Lower leg skin (tissue), 4 donors: ENCODE data around the gene MED25. TPM values are rescaled to one million over a fixed set of nuclear protein-coding genes. Genes with fewer than 3 reads are reported as not detected.

Experiments used
- DNase-seq, 2 donors: peaks; one replicate each; pipeline ENCODE4 v3.0.0-alpha.2; 2019; ENCODE audit warnings: low spot score in 2 of 2
- H3K4me3 ChIP-seq: fragments of 200-600 bp; sonication (generic); 2 replicates; pipeline ENCODE4 v1.5.1; 2017; ENCODE audit warnings: mild to moderate bottlenecking, low read depth; ENCODE audit not compliant: poor library complexity, severe bottlenecking
- POLR2A ChIP-seq, 2 donors: fragments of 450-650 bp; IDR thresholded peaks; one replicate each; pipeline ENCODE4 v1.6.1; 2016 to 2017; ENCODE audit warnings: antibody characterized with exemption in 2 of 2, mild to moderate bottlenecking in 1 of 2, moderate library complexity in 1 of 2
- WGBS, 2 donors: methylation state at CpG; one replicate each; pipeline ENCODE4 v1.1.5; 2018; 5-methylcytosine and 5-hydroxymethylcytosine counted together
- intact Hi-C: fragments of 100-400 bp; cut with DNase I; formaldehyde crosslinking; loops from one replicate; pipeline ENCODE4 v1.15.0; 2023; ENCODE audit warnings: low total_unique reads
- total RNA-seq, 4 donors: library from RNA; depleted of rRNA; stranded (reverse); fragments of >200 nt; gene quantifications; one replicate each; pipeline ENCODE4 v1.1.0, GENCODE V29; 2016
- TF ChIP-seq, protein P1 (sequence below), 3 donors: fragments of 450-650 bp; IDR thresholded peaks; one replicate each; pipeline ENCODE4 v1.5.1; 2016; ENCODE audit warnings: antibody characterized with exemption in 3 of 3, mild to moderate bottlenecking in 3 of 3, moderate library complexity in 2 of 3

The MED25 gene
- total RNA-seq, 4 donors from 2014 or later: 28.9 to 43.7 (median 30.8) TPM

DNA sequence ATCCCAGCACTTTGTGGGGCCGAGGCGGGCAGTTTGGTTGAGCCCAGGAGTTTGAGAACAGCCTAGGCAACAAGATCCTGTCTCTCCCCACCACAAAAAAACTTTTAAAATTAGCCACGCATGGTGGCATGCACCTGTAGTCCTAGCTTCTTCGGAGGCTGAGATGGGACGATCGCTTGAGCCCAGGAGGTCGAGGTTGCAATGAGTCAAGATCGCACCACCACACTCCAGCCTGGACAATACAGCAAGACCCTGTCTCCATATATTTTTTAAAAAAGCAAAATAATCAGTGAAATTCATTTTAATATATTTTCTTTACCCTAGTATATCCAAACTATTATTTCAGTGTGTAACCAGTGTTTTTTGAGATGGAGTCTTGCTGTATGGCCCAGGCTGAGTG, 43.1 kb upstream of the MED25 start:
- intact Hi-C loops: no loop called here
- 93 to 95% methylated on average over 8 of the region's 8 CpGs for WGBS, 2 donors
- TF ChIP-seq, protein P1, sequence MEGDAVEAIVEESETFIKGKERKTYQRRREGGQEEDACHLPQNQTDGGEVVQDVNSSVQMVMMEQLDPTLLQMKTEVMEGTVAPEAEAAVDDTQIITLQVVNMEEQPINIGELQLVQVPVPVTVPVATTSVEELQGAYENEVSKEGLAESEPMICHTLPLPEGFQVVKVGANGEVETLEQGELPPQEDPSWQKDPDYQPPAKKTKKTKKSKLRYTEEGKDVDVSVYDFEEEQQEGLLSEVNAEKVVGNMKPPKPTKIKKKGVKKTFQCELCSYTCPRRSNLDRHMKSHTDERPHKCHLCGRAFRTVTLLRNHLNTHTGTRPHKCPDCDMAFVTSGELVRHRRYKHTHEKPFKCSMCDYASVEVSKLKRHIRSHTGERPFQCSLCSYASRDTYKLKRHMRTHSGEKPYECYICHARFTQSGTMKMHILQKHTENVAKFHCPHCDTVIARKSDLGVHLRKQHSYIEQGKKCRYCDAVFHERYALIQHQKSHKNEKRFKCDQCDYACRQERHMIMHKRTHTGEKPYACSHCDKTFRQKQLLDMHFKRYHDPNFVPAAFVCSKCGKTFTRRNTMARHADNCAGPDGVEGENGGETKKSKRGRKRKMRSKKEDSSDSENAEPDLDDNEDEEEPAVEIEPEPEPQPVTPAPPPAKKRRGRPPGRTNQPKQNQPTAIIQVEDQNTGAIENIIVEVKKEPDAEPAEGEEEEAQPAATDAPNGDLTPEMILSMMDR (IDR thresholded peaks at IDR 0.05): no peak
- no peak for TF ChIP-seq POLR2A (IDR thresholded peaks at IDR 0.05)
- no peak overlapping the region for H3K4me3 ChIP-seq
- DNase-seq: no peak

DNA sequence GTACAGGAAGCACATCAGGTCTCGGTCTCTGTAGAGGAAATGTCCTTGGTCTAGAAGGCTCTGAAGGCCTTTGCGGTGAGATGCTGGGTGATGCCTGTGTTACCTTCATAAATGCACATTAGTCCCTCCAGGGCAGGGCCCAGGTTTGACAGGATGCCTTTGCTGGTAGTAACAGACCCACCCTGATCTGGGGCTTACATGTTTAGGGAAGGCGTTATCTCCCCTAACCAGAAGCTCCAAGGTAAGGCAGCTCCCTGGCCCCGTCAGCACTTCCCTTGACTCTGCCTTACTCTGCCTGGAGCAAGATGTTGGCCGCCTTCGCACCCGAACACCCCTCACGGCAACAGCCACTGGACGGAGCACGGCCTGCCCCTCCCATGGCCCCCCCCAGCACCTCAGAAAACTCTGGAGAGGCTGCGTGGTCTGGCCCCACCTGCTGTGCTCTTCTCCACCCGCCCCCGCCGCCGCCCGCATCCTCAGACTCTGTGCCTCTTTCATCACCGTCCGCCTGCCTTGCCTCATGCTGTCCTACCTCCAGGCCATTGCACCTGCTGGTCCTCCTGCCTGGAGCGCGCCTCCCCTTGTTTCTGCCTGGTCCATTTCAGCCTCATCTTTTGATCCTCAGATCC, 42.2 kb upstream of the MED25 start:
- 79 to 83% methylated on average over 20 of the region's 20 CpGs for WGBS, 2 donors

DNA sequence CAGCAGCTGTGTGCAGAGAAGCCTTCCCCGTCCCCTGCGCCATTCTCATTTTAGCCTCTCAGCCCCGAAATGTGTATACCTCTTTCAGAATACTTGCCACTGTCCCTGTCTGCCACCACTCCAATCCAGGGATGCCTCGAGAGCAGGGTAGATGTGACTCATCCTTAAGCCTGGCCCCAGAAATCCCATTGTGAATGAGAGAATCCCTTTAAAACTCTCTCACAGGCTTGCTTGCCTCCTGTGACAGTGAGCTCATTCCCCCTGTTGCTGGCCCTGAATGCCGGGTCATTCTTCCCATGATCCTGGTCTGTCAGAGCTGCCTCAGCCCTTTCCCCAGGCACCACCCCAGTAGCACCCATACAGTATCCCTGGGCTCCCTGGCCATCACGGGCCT, 41.7 kb upstream of the MED25 start:
- no peak overlapping the region for H3K4me3 ChIP-seq
- WGBS, 2 donors: 80 to 90% methylated on average over 6 of the region's 6 CpGs
- no peak for TF ChIP-seq POLR2A (IDR thresholded peaks at IDR 0.05)
- TF ChIP-seq, protein P1 (IDR thresholded peaks at IDR 0.05): no peak
- intact Hi-C loops: no loop called here
- no peak for DNase-seq

More for the DNA sequence above, 42.2 kb upstream of the MED25 start:
- intact Hi-C loops: no loop called here
- TF ChIP-seq, protein P1 (IDR thresholded peaks at IDR 0.05): no peak
- no peak for TF ChIP-seq POLR2A (IDR thresholded peaks at IDR 0.05)
- no peak overlapping the region for H3K4me3 ChIP-seq
- DNase-seq: no peak

DNA sequence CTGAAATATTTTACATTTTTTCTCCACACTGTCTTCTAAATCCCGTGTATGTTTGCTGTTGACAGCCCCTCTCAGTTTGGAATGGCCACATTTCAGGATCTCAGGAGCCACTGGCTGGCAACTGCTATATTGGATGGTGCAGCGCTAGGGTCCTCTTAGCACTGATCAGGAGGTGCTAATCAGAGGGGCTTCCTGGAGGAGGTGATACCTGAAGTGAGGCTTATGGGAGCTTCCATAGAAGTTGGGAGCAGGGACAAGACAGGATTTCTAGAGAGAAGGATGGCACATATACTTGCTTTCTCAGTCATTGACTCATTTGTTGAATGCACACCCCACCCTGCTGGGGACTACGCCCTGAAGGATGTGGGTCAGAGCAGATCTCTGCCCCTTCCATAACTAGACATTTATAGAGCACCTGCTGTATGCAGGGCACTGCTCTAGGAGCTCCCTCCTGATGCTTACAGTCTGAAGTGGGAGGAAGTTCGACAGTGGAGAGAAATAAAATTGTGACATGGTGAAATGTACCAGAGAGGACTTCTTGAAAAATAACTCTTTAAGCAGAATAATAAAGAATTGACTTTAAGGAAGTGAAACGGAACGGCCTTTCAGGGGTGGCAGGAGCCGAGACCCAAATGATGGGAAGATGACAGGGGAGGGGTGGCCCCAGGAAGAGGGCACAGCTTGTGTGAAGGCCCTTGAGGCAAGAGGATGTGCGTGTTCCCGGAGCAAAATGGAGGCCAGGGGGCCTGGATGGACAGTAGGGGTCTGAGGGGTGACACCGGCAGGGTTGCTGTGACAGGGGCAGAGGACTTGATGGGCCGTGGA, 38.1 kb upstream of the MED25 start:
- H3K4me3 ChIP-seq: no peak overlapping the region
- TF ChIP-seq, protein P1 (IDR thresholded peaks at IDR 0.05): no peak
- no peak for TF ChIP-seq POLR2A (IDR thresholded peaks at IDR 0.05)
- DNase-seq: no peak
- WGBS, 2 donors: 73 to 80% methylated on average over 11 of the region's 11 CpGs
- intact Hi-C loops: no loop called here

DNA sequence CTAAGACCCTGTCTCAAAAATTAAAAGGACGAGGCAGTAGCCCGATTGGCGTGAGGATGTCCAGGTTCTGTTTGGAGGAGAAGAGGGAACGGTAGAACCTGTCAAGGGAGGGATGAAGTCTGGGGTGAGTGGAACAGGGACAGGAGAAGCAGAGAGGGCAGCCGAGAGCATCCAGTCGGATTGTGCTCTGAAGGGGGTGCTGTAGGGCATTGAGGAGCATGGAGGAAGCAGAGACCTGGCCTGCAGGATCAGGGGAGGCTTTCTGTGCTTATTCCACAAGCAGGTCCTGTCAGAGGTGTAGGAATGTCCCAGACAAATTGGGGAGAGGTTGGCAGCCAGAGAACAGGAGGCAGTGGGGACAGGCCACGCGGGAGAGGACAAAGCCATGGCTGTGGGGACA, 37.2 kb upstream of the MED25 start:
- WGBS, 2 donors: 82 to 90% methylated on average over 8 of the region's 8 CpGs
- DNase-seq: no peak
- TF ChIP-seq, protein P1 (IDR thresholded peaks at IDR 0.05): no peak
- no peak for TF ChIP-seq POLR2A (IDR thresholded peaks at IDR 0.05)
- no peak overlapping the region for H3K4me3 ChIP-seq
- intact Hi-C loops: no loop called here
